ENCODE measurements around the gene TDO2. TPM values are rescaled to one million over a fixed set of nuclear protein-coding genes. Genes with fewer than 3 reads are reported as not detected.

TDO2 gene
- 0.21 TPM for total RNA-seq

DNA sequence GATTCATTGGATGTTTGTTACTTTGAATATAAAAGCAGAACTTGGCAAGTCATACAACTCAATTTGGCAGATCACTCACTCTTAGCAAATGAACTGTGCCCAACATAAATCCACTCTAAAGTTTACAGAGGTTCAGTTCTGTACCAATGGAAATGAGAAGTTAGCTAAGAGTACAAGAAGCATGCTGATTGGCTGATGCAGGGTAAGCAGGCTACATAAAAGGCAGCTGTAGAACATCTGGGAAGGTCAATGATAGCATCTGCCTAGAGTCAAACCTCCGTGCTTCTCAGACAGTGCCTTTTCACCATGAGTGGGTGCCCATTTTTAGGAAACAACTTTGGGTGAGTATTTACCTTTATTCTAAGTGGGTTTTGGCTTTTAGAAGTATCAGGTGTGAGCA is at the start of gene TDO2:
TDO2 (plus strand) TSS at position 244 of the 400 bp plus-strand sequence; CDS start at position 307, 63 bp downstream.
- Histone ChIP-seq H3K4me1 (no peaks in the 10 kb centered on the region), H3K27me3 (no peaks in the 10 kb centered on the region), H3K27ac (no peak within 1 kb of the TSS), H3K9me3 (no peaks in the 10 kb centered on the region), H3K36me3 (no peaks in the 10 kb centered on the region), H3K4me3 (no peak within 1 kb of the TSS)
- TF ChIP-seq CTCF (IDR thresholded peaks at IDR 0.05), result no peak
- no peak for DNase-seq (ENCODE audit: low spot score in 2 of 2)
- intact Hi-C loops (cut with DNase I), result no loop called here

DNA sequence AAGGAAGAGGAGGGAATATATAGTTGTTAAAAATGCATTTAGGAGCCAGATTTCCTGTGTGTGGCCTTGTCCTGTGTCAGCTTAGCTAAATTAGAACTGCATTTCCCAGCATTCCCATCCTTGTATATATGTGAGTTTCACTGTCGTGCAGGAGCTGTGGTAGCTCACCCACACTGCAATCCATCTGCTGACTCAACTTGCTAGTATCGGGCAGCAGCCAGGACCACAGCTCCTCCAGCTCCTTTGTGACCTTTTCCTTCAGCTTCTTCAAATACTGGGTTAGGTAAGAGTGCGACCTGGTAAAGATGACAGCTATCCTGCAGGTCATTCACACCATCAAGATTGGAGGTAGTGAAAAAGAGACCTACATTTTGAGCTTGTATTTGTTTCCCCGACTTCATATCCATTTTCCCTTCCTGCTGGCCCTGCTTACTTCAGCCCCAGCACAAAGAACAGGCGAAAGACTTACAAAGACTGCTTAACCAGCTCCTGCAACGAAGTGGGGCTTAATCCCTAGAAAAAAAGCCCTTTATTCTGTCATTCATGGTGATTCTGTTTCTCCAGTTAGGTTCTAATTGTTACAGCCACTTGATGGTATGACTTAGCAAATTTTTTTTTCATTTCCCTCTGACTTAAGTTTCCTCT is 48.8 kb upstream of the TDO2 start:
- H3K4me1 ChIP-seq, result no peaks in the 10 kb centered on the region
- H3K9me3 ChIP-seq, result no peaks in the 10 kb centered on the region
- intact Hi-C loops (cut with DNase I), result no loop called here
- H3K27me3 ChIP-seq, result no peaks in the 10 kb centered on the region
- no peak overlapping the region for H3K4me3 ChIP-seq
- no peak overlapping the region for H3K27ac ChIP-seq
- H3K36me3 ChIP-seq, result no peaks in the 10 kb centered on the region
- DNase-seq (ENCODE audit: low spot score in 2 of 2), result no peak
- TF ChIP-seq CTCF (IDR thresholded peaks at IDR 0.05), result no peak

- Histone ChIP-seq H3K9me3 (no peaks in the 10 kb centered on the region), H3K4me1 (no peaks in the 10 kb centered on the region), H3K27ac (no peak overlapping the region), H3K4me3 (no peak overlapping the region), H3K36me3 (no peaks in the 10 kb centered on the region), H3K27me3 (no peaks in the 10 kb centered on the region)
- no peak for DNase-seq (ENCODE audit: low spot score in 2 of 2)
- intact Hi-C loops (cut with DNase I), result no loop called here
- TF ChIP-seq CTCF (IDR thresholded peaks at IDR 0.05), result no peak
Observed at GRCh38 chr4:155855897-155856296, 47.6 kb upstream of the TDO2 start.

GRCh38 chr4:155866177-155866576 is 37.3 kb upstream of the TDO2 start, which contains the start of gene ASIC5:
TSS of gene ASIC5 (minus strand) at chr4:155866277. CDS start at chr4:155866226, 51 bp downstream.
- H3K4me3 ChIP-seq, result no peak within 1 kb of the TSS
- H3K4me1 ChIP-seq, result no peaks in the 10 kb centered on the region
- H3K9me3 ChIP-seq, result no peaks in the 10 kb centered on the region
- H3K27ac ChIP-seq, result no peak within 1 kb of the TSS
- no peaks in the 10 kb centered on the region for H3K27me3 ChIP-seq
- TF ChIP-seq CTCF (IDR thresholded peaks at IDR 0.05), result no peak
- H3K36me3 ChIP-seq, result no peaks in the 10 kb centered on the region
- DNase-seq (ENCODE audit: low spot score in 2 of 2), result no peak
- intact Hi-C loops (cut with DNase I), result no loop called here

DNA sequence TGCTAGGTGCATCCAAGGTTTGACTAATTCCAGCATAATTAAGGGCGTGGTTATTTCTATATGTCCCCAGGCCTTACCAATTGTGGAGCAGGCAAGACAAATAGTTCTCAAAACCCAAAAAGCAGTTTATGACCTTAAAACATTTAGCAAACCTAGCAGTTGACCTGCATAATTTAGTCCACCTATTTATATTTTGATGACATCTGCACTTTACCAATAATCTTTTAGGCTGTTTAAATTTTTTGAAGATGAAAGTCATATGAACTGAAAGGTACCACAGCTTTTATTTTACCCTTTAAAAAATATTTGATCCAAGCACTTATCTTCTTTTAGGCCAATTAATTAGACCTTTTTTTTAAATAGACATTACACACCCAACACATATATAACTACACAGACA is 27.6 kb upstream of the TDO2 start:
- Histone ChIP-seq H3K27me3 (no peaks in the 10 kb centered on the region), H3K4me3 (no peak overlapping the region), H3K27ac (no peak overlapping the region), H3K4me1 (no peaks in the 10 kb centered on the region), H3K9me3 (no peaks in the 10 kb centered on the region), H3K36me3 (no peaks in the 10 kb centered on the region)
- TF ChIP-seq CTCF (IDR thresholded peaks at IDR 0.05), result no peak
- intact Hi-C loops (cut with DNase I), result no loop called here
- no peak for DNase-seq (ENCODE audit: low spot score in 2 of 2)

DNA sequence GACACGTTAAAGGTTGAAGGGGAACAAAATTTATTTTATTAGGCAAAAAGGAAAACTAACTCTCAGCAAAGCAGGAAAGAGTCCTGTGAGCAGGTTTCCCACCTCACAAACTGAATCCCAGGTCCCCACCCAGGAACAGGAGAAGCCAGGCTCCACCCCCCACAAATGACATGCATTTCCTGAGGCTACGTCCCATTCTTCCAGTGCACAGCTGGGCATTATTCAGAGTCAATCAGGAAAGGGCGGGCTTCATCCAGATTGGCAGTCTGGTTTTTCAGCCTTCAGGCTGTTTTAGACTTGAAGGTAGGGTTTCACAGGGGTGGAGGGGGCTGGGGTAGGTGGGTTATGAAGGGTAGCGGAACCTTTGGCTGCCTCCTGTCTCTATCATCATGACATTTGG is 25.5 kb upstream of the TDO2 start:
- H3K4me3 ChIP-seq, result no peak overlapping the region
- H3K36me3 ChIP-seq, result no peaks in the 10 kb centered on the region
- no peak overlapping the region for H3K27ac ChIP-seq
- no peak for TF ChIP-seq CTCF (IDR thresholded peaks at IDR 0.05)
- H3K27me3 ChIP-seq, result no peaks in the 10 kb centered on the region
- no peak for DNase-seq (ENCODE audit: low spot score in 2 of 2)
- intact Hi-C loops (cut with DNase I), result no loop called here
- H3K9me3 ChIP-seq, result no peaks in the 10 kb centered on the region
- no peaks in the 10 kb centered on the region for H3K4me1 ChIP-seq

All from ascending aorta (tissue), 2 donors.